T-helper 17 cell (primary cell): Measurements from ENCODE around the gene PBX2. TPM values are rescaled to one million over a fixed set of nuclear protein-coding genes. Genes with fewer than 3 reads are reported as not detected.
A peak's percentile ranks its signal among the peaks of the same experiment; 100 is the strongest.
"Not testable (repeated sequence)": the region's sequence is repeated elsewhere in the genome, so short reads cannot be mapped to it uniquely, and the experiment has no call there.

ENCODE experiments used
- ATAC-seq: fragments of 150-1000 bp; cut with Tn5 transposase; 2 replicates; pipeline ENCODE4 v1.10.0; 2021; ENCODE audit warnings: mild to moderate bottlenecking, moderate library complexity
- DNase-seq, 3 donors: peaks; one replicate each; pipeline versions ENCODE4 v3.0.0 to v3.0.0-alpha.2; 2020 to 2021
- H3K9me3 ChIP-seq: one replicate; pipeline ENCODE4 v1.7.0; 2013; ENCODE audit warnings: low read length, mild to moderate bottlenecking; ENCODE audit not compliant: control insufficient read depth, poor library complexity, severe bottlenecking
- H3K27ac Mint-ChIP-seq: one replicate; pipeline ENCODE4 v1.8.0; 2022; ENCODE audit warnings: mild to moderate bottlenecking, moderate library complexity, mixed read lengths
- H3K27me3 Mint-ChIP-seq: one replicate; pipeline ENCODE4 v1.8.0; 2022; ENCODE audit warnings: mixed read lengths
- H3K36me3 Mint-ChIP-seq: one replicate; pipeline ENCODE4 v1.8.0; 2022; ENCODE audit warnings: low read depth, mixed read lengths
- H3K4me1 Mint-ChIP-seq: one replicate; pipeline ENCODE4 v1.8.0; 2022; ENCODE audit warnings: mild to moderate bottlenecking, mixed read lengths
- H3K4me3 Mint-ChIP-seq: one replicate; pipeline ENCODE4 v1.8.0; 2022; ENCODE audit warnings: mild to moderate bottlenecking, moderate library complexity, mixed read lengths
- total RNA-seq, 4 donors: library from RNA in 2 of 4; stranded (reverse) in 2 of 4; gene quantifications; one replicate each; pipeline ENCODE4 v1.2.3 and lab custom pipeline; 2022 to 2026

PBX2 gene
- total RNA-seq, 2 donors from 2014 or later, result 103 to 110 TPM

DNA sequence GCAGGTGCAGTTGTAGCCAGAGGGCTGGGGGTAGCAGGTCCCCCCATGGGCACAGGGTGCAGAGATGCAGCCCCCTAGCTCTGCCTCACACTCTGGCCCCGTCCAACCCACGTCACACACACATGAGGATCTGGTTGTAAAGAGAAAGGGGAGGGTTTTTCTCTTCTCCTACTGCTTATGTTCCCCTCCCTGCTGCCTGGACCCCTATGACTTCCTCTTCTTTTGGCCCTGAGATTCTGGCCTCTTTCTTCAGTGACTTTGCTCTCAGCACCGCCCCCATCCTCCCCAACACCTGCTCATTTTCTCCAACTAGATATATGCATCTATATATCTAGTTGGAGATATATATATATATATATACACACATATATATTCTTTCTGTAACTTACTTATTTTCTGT is 24.1 kb upstream of the PBX2 start:
- Mint-ChIP-seq H3K4me1 (peaks cover 10% of the 10 kb centered on the region), H3K36me3 (peaks cover 2% of the 10 kb centered on the region), H3K27me3 (no peaks in the 10 kb centered on the region), H3K4me3 (no peak overlapping the region), H3K27ac (no peak overlapping the region)
- ATAC-seq (no peak), DNase-seq (no peak)
- no peaks in the 10 kb centered on the region for H3K9me3 ChIP-seq

DNA sequence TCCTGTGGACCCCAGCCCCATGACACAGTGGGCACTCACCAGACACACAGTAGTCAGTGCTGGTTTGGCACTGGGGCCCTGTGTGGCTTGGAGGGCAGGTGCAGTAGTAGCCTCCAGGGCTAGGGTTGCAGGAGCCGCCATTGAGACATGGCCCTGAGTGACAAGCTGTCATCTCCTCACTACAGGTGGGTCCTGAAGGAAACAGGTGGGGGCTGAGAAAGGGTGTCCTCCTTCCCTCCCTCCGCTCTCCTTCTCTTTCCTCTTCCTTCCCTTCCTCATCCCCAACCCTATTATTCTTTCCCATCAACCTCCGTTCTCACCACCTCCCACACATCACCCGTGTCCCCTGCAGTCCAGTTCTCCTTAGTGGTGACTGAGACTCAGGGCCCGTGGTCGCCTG is 23.6 kb upstream of the PBX2 start:
- no peak for ATAC-seq
- H3K36me3 Mint-ChIP-seq, result peaks cover 2% of the 10 kb centered on the region
- H3K27ac Mint-ChIP-seq, result no peak overlapping the region
- no peak for DNase-seq
- no peaks in the 10 kb centered on the region for H3K9me3 ChIP-seq
- peaks cover 10% of the 10 kb centered on the region for H3K4me1 Mint-ChIP-seq
- H3K27me3 Mint-ChIP-seq, result no peaks in the 10 kb centered on the region
- no peak overlapping the region for H3K4me3 Mint-ChIP-seq

DNA sequence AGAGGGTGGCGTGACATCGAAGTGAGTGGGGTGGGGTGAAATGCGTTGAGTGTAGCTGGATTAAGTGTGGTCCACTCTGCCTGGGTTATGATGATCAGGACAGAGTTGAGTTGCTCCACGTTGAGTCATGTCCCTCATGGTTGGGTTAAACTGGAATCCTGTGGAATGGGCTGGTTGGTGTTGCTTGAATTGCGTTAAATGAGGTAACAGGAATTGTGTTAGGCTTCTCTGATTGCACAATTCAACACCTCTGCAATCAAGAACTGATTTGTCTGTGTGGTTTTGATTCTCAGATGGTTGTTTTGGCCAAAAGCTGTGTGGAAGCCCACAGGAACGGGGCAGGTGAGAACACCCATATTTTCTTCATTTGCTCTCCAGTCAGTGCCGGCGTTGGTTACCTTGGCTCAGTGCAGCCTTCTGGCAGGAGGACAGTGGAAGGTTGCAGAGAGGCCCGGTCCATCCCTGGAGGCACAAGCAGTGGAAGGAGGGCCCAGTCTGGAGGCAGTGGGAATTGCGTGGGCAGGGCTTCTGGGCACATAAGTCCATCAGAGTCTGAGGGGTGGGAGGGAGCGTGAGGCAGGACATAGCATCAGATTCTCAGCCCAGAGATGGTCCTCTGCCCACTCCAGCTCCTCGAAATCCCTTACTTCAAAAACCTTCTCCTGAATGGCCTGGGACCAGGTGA is 22.2 kb upstream of the PBX2 start:
- H3K36me3 Mint-ChIP-seq, result no peaks in the 10 kb centered on the region
- DNase-seq (no peak), ATAC-seq (no peak)
- H3K27ac Mint-ChIP-seq, result peak overlapping the region; percentile 39
- H3K4me1 Mint-ChIP-seq, result peaks cover 10% of the 10 kb centered on the region
- no peak overlapping the region for H3K4me3 Mint-ChIP-seq
- H3K9me3 ChIP-seq, result no peaks in the 10 kb centered on the region
- H3K27me3 Mint-ChIP-seq, result no peaks in the 10 kb centered on the region

DNA sequence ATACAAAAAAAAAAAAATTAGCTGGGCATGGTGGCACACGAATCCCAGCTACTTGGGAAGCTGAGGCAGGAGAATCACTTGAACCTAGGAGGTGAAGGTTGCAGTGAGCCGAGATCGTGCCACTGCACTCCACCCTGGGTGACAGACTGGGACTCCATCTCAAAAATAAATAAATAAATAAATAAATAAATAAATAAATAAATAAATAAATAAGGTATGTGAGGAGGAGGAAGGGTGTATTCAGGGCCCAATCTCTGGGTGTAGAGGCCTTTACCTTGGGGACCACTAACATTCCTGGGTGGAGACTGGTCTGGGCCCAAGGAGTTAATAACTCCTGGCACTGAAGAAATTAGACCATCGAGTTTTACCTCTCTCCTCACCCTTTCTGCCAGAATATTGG is 21.4 kb upstream of the PBX2 start:
- H3K4me1 Mint-ChIP-seq, H3K9me3 ChIP-seq, H3K36me3 Mint-ChIP-seq, H3K27me3 Mint-ChIP-seq, ATAC-seq, H3K4me3 Mint-ChIP-seq, DNase-seq: not testable (repeated sequence)
- peak overlapping the region; percentile 39 for H3K27ac Mint-ChIP-seq

DNA sequence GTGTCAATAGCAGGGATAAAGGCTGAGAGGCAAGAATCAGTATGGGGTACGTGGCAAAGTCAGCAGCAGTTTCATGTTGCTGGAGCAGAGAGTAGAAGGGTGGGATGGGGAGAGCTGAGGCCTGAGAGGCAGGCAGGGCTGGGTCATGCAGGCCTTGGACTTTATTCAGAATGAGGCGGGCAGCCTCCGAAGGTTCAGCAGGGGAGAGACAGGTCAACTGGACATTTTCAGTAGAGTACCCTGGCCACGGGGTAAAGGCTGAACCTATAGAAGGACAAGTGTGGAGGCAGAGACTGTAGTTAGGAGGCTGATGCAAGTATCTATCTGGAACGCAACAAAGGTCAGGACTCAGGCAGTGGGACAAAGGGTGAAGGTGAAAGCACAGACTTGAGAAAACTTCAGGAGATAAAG is 20.2 kb upstream of the PBX2 start:
- no peaks in the 10 kb centered on the region for H3K36me3 Mint-ChIP-seq
- H3K27ac Mint-ChIP-seq, result no peak overlapping the region
- H3K4me1 Mint-ChIP-seq, result peaks cover 8% of the 10 kb centered on the region
- DNase-seq (no peak), ATAC-seq (no peak)
- no peaks in the 10 kb centered on the region for H3K9me3 ChIP-seq
- H3K27me3 Mint-ChIP-seq, result no peaks in the 10 kb centered on the region
- no peak overlapping the region for H3K4me3 Mint-ChIP-seq

DNA sequence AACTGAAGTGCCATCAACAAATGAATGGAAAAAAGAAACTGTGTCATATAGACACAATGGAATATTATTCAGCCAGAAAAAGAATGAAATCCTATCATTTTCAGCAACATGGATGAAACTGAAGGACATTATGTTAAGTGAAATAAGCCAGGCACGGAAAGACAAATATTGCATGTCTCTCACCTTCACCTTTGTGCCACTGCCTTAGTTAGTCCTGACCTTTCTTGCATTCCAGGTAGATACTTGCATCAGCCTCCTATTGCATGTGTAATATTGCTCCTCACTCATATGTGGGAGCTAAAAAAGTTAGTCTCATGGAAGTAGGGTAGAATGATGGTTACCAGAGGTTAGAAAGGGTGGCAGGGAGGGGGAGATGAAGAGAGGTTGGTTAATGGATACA is 19.0 kb upstream of the PBX2 start:
- Mint-ChIP-seq H3K27ac (no peak overlapping the region), H3K4me3 (no peak overlapping the region), H3K36me3 (peaks cover 2% of the 10 kb centered on the region), H3K4me1 (peaks cover 6% of the 10 kb centered on the region), H3K27me3 (peaks cover 4% of the 10 kb centered on the region)
- no peak for DNase-seq
- H3K9me3 ChIP-seq, result no peaks in the 10 kb centered on the region
- ATAC-seq, result no peak

DNA sequence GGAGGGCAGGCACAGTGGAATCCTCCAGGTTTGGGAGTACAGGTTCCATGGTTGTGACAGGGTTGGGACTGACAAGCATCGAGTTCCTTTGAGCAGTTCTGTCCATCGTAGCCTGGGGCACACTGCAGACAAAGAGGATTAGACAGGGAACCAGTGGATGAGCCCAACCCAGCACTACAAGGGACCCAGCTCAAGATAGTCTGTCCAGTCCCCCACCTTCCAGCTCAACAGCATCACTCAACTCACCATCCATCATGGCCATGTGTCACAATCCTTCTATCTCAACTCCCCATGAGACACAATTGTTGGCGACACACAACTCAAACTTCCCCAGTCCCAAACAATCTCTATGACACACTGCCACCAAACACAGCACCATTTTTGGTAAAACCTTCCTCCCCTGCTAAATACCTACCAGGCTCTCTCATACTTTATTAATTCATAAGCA is 14.3 kb upstream of the PBX2 start:
- Mint-ChIP-seq H3K4me1 (peaks cover 2% of the 10 kb centered on the region), H3K36me3 (peaks cover 2% of the 10 kb centered on the region), H3K27me3 (peaks cover 4% of the 10 kb centered on the region), H3K4me3 (no peak overlapping the region), H3K27ac (no peak overlapping the region)
- no peak for ATAC-seq
- DNase-seq, result no peak
- no peaks in the 10 kb centered on the region for H3K9me3 ChIP-seq

DNA sequence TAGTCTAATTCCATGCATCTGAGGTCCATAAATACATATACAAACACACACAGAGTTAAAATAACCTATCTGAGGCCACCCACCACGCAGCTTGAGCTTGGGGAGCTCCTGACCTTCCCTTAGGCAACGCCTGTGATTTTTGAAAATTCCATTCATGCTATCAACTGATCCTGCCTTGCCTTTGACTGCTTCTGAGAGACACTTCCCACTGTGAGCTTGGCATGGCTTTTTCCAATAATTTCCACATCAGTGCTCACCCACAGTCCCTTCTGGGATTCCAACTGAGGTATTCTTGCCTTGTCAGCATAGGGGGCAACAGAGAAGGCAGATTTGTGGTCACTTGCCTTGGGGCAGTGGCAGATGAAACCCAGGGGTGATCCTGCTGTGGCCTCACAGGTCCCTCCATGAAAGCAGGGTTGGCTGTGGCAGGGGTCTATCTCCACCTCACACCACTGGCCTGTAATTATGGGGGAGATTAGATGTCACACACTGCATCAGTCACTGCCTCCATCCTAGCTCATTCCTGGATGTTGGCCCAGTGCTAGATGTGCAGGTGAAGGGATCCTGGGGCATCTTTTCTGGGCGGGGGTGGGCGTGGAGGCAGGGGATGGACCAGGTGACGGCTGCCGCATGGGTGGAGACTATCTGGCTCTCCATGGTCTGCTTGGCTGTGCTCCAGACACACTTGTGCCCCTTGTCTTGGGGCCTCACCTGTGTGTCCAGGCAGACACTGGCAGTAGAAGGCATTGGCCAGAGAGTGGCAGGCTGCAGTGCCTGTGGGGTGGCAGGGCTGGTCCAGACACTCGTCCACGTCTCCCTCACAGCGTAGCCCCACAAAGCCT is 13.6 kb upstream of the PBX2 start:
- Mint-ChIP-seq H3K27me3 (peaks cover 4% of the 10 kb centered on the region), H3K4me3 (no peak overlapping the region), H3K4me1 (peaks cover 2% of the 10 kb centered on the region), H3K36me3 (peaks cover 2% of the 10 kb centered on the region), H3K27ac (no peak overlapping the region)
- no peak for ATAC-seq
- no peak for DNase-seq
- H3K9me3 ChIP-seq, result no peaks in the 10 kb centered on the region

DNA sequence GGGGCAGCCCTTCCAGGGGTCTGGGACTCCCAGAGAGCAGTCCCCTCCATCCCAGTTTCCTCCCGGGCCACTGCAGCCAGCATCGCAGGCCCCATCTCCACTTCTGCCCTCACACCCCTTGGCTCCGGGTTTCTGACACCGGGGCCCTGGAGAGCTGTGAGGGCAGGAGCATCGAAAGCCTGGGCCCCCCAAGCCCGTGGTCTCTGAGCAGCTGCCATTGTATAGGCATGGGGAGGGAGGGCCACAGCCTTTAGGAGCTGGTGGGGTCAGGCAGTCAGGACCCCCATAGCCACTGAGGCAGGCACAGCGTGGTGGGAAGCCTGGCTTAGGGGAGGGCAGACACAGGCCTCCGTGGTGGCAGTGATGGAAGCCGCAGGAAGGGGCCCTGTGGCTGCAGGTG is 12.2 kb upstream of the PBX2 start:
- no peak for DNase-seq
- Mint-ChIP-seq H3K27ac (no peak overlapping the region), H3K4me3 (no peak overlapping the region), H3K36me3 (peaks cover 2% of the 10 kb centered on the region), H3K27me3 (peaks cover 4% of the 10 kb centered on the region), H3K4me1 (peaks cover 2% of the 10 kb centered on the region)
- ATAC-seq, result no peak
- H3K9me3 ChIP-seq, result no peaks in the 10 kb centered on the region

DNA sequence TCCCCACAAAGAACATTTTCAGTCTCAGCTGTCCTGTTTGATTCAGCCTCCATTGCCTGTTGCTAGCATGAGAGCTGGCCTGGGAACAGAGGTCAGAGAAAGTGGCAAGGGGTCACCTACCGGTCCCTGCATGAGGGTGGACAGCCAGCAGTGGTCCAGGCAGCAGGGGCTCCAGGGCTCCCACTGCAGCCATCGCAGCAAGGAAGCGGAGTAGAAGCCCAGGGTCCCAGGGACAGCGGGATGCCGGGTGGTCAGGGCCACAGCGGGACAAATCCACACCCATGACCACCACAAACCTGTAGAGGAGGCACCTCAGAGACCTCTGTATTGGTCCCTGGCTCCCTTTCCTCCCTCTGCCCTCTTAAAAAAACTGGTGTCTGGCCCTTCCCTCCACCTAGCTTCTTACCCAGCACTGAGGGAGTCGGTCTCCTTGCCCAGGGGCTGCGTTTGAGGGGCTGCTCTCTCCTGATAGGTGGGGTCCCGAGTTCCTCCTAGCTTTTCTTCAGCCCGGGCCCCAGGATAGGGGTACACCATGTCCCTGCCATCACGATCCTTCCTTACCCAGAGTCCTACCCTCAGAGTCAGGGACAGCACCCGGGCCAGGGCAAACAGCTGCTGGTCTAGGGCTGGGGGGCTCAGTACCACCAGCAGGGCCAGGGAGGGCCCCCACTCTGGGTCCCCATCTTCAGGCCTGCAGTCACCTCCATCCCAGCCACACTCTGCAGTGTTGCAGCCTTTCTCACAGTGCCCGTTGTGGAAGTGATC is 10.9 kb upstream of the PBX2 start:
- peaks cover 2% of the 10 kb centered on the region for H3K36me3 Mint-ChIP-seq
- no peak overlapping the region for H3K27ac Mint-ChIP-seq

DNA sequence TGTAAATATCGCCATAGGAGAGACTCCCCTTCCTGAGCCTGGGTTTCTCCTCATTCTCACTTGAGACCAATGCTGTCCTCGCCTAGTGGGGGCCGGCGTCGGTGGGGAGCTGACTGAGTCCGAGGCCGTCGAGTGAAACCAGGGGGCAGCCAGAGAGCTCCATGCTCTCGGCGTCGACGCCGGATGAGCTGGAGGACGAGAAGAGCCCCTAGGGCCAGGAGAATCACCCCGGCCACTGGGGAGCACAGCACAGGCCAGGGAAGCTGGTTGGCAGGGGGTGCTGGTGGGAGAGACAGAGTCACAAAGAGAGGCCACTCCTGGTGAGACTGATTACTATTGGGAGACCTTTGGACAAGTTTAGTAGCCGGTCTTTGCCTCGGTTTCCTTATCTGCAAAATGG is 8.9 kb upstream of the PBX2 start:
- DNase-seq, result no peak
- H3K27ac Mint-ChIP-seq, result no peak overlapping the region
- no peaks in the 10 kb centered on the region for H3K9me3 ChIP-seq
- H3K36me3 Mint-ChIP-seq, result no peaks in the 10 kb centered on the region
- no peak for ATAC-seq
- no peaks in the 10 kb centered on the region for H3K27me3 Mint-ChIP-seq
- H3K4me3 Mint-ChIP-seq, result peak overlapping the region; percentile 57
- peaks cover 23% of the 10 kb centered on the region for H3K4me1 Mint-ChIP-seq

More for the DNA sequence above, 10.9 kb upstream of the PBX2 start:
- DNase-seq, result no peak
- no peaks in the 10 kb centered on the region for H3K9me3 ChIP-seq
- ATAC-seq, result no peak
- Mint-ChIP-seq H3K4me1 (peaks cover 11% of the 10 kb centered on the region), H3K27me3 (peaks cover 4% of the 10 kb centered on the region), H3K4me3 (no peak overlapping the region)

DNA sequence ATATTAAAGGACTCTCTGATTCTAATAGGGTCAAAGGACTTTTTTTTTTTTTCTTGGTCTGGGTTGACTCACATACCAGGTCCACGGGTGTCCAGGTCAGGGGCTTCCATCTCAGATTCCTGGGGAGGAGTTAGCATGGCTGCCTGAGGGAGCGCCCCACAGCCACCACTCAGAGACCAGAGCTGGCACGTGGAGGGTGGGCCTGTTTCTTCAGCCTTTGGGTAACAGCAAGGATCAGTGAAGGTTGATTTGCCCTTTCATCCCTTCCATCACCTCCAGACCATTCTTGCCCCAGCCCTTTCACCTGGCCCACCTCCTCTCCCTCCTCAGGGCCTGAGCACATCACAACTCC is 8.3 kb upstream of the PBX2 start:
- no peak for DNase-seq
- ATAC-seq, result no peak
- Mint-ChIP-seq H3K4me1 (peaks cover 29% of the 10 kb centered on the region), H3K27ac (no peak overlapping the region), H3K4me3 (peak overlapping the region; percentile 57), H3K27me3 (no peaks in the 10 kb centered on the region), H3K36me3 (no peaks in the 10 kb centered on the region)
- no peaks in the 10 kb centered on the region for H3K9me3 ChIP-seq
